Prostate gland (tissue), 2 donors: ENCODE data around the gene SPATA3. TPM values are rescaled to one million over a fixed set of nuclear protein-coding genes. Genes with fewer than 3 reads are reported as not detected.

Experiments used
- DNase-seq: peaks from one replicate; pipeline ENCODE4 v3.0.0-alpha.2; 2019; ENCODE audit warnings: low spot score
- H3K27ac ChIP-seq, 2 donors: fragments of 200-600 bp; sonication (generic); 2 replicates each; pipeline ENCODE4 v1.5.1; 2017 to 2019
- H3K27me3 ChIP-seq: fragments of 200-600 bp; sonication (generic); replicated peaks from 2 replicates; pipeline ENCODE4 v1.5.1; 2019; ENCODE audit not compliant: insufficient read depth
- H3K36me3 ChIP-seq, 2 donors: fragments of 200-600 bp; sonication (generic); 1 replicate in 1 of 2; 2 replicates in 1 of 2; pipeline versions ENCODE4 v1.5.1 to v1.8.1; 2017 to 2019
- H3K4me1 ChIP-seq: fragments of 200-600 bp; sonication (generic); replicated peaks from 2 replicates; pipeline ENCODE4 v1.5.1; 2019
- H3K4me3 ChIP-seq, 2 donors: fragments of 200-600 bp; sonication (generic); 2 replicates each; pipeline ENCODE4 v1.5.1; 2017 to 2019
- H3K9me3 ChIP-seq: fragments of 200-600 bp; sonication (generic); 2 replicates; pipeline ENCODE4 v1.5.1; 2017
- POLR2A ChIP-seq: fragments of 450-650 bp; IDR thresholded peaks from one replicate; pipeline ENCODE4 v1.6.1; 2016; ENCODE audit warnings: antibody characterized with exemption, mild to moderate bottlenecking
- POLR2AphosphoS5 ChIP-seq: sonication (generic); formaldehyde crosslinking; IDR thresholded peaks from one replicate; pipeline ENCODE4 v1.6.1; 2017; ENCODE audit warnings: antibody characterized with exemption
- WGBS: methylation state at CpG from one replicate; pipeline ENCODE4 v1.1.5; 2018; 5-methylcytosine and 5-hydroxymethylcytosine counted together
- intact Hi-C: fragments of 100-400 bp; cut with DNase I; formaldehyde crosslinking; loops from one replicate; pipeline ENCODE4 v1.14.2; 2022
- total RNA-seq, 2 donors: library from RNA; depleted of rRNA; stranded (reverse); fragments of >200 nt; gene quantifications; one replicate each; pipeline ENCODE4 v1.1.0, GENCODE V29; 2016
- TF ChIP-seq, protein P1 (sequence below), 4 experiments: fragments of 200-600 bp in 2 of 4; fragments of 450-650 bp in 2 of 4; sonication (generic) in 2 of 4; IDR thresholded peaks; 1 replicate in 3 of 4; 2 replicates in 1 of 4; pipeline ENCODE4 v1.5.1; 2016 to 2019; ENCODE audit warnings: antibody characterized with exemption in 4 of 4, mild to moderate bottlenecking in 2 of 4, moderate library complexity in 2 of 4

Gene SPATA3
- total RNA-seq, 2 donors from 2014 or later: 1.8 TPM; not detected in 1

DNA sequence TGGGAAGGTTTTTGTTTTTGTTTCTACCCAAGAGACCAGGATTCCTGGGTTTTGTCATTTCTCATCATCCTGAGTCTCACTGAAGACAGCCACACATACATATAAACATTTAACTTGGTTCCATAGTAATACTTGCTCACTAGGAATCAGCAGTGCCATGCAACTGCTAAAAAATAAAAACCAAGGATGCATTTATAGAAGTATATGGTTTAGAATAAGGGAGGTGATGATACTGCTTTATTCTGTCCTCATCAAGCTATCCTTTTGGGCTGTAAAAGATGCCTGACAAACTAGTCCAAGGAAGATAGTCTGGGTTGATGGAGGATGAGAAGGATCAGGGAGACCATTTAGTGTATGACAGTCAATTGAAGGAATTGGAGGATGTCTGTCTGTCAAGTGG lies 740 bp downstream of the SPATA3 start:
- intact Hi-C loops: no loop called here
- no peak overlapping the region for H3K27ac ChIP-seq
- no peaks in the 10 kb centered on the region for H3K36me3 ChIP-seq
- no peaks in the 10 kb centered on the region for H3K27me3 ChIP-seq
- DNase-seq: no peak
- no peaks in the 10 kb centered on the region for H3K4me1 ChIP-seq
- no peak overlapping the region for H3K4me3 ChIP-seq
- no peaks in the 10 kb centered on the region for H3K9me3 ChIP-seq
- TF ChIP-seq, protein P1, sequence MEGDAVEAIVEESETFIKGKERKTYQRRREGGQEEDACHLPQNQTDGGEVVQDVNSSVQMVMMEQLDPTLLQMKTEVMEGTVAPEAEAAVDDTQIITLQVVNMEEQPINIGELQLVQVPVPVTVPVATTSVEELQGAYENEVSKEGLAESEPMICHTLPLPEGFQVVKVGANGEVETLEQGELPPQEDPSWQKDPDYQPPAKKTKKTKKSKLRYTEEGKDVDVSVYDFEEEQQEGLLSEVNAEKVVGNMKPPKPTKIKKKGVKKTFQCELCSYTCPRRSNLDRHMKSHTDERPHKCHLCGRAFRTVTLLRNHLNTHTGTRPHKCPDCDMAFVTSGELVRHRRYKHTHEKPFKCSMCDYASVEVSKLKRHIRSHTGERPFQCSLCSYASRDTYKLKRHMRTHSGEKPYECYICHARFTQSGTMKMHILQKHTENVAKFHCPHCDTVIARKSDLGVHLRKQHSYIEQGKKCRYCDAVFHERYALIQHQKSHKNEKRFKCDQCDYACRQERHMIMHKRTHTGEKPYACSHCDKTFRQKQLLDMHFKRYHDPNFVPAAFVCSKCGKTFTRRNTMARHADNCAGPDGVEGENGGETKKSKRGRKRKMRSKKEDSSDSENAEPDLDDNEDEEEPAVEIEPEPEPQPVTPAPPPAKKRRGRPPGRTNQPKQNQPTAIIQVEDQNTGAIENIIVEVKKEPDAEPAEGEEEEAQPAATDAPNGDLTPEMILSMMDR (IDR thresholded peaks at IDR 0.05): no peak
- TF ChIP-seq POLR2AphosphoS5 (no peak), POLR2A (no peak)

DNA sequence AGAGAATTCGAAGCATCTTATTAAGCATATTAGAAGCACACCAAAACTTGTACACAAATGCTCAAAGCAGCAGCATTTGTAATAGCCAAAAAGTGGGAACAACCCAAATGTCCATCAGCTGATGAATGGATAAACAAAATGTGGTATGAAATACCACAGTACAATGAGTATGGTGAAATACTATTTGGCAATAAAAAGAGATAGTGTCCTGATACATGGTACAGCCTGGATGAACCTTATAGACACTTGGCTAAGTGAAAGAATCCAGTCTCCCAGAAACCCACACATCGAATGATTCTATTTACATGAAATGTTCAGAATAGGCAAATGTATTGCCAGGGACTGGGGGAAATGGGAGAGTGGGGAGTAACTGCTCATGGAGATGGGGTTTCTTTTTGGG lies 3.0 kb downstream of the SPATA3 start:
- H3K27me3 ChIP-seq: no peaks in the 10 kb centered on the region
- no peak overlapping the region for H3K27ac ChIP-seq
- DNase-seq: no peak
- 98% methylated on average over 2 of the region's 2 CpGs for WGBS
- intact Hi-C loops: no loop called here
- no peaks in the 10 kb centered on the region for H3K36me3 ChIP-seq
- no peak overlapping the region for H3K4me3 ChIP-seq
- no peaks in the 10 kb centered on the region for H3K9me3 ChIP-seq
- no peak for TF ChIP-seq POLR2AphosphoS5
- no peak for TF ChIP-seq POLR2A
- TF ChIP-seq, protein P1 (IDR thresholded peaks at IDR 0.05): no peak
- no peaks in the 10 kb centered on the region for H3K4me1 ChIP-seq

- no peaks in the 10 kb centered on the region for H3K27me3 ChIP-seq
- H3K27ac ChIP-seq: no peak overlapping the region
- TF ChIP-seq, protein P1 (IDR thresholded peaks at IDR 0.05): no peak
- no peak for TF ChIP-seq POLR2A
- TF ChIP-seq POLR2AphosphoS5: no peak
- H3K4me3 ChIP-seq: no peak overlapping the region
- H3K9me3 ChIP-seq: no peaks in the 10 kb centered on the region
- no peaks in the 10 kb centered on the region for H3K36me3 ChIP-seq
- intact Hi-C loops: no loop called here
- H3K4me1 ChIP-seq: no peaks in the 10 kb centered on the region
- DNase-seq: no peak
- WGBS: 69% methylated on average over 4 of the region's 4 CpGs
These were observed 3.6 kb downstream of the SPATA3 start for GRCh38 chr2:230999477-230999876.

DNA sequence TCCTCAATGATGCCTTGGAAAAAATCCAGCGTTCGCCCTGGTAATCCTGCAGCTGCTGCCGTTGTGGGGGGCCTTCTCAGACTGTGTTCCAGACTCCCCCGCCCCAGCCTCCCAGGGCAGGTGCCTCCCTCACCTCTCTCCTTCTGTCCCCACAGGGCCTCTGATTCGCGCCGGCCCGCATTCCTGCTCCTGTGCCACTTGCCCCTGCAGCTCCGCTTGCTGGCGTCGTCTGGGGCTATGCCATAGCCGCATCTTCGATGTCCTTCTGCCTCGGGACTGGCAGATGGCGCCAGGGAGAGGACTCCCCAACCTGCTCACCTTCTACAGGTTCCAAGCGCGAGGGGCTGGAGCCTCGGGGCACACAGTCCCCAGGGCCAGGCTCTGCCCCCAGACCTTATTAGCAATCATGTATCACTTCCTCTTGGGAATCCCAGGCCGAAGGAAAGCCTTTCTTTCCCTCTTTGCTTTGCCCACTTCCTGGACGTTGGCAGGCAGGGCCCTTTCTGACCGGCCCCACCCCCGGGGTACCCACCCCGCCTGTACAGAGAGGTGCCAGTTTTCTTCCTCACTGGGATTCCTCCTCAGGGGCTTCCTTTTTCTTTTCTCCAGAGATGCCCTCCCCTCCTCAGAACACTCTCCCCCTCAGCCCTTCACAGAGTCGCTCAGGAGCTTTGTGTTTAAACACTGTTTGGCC lies 4.4 kb downstream of the SPATA3 start:
- DNase-seq: no peak
- Histone ChIP-seq H3K4me3 (no peak overlapping the region), H3K27me3 (no peaks in the 10 kb centered on the region), H3K4me1 (no peaks in the 10 kb centered on the region), H3K9me3 (no peaks in the 10 kb centered on the region), H3K27ac (no peak overlapping the region), H3K36me3 (no peaks in the 10 kb centered on the region)
- TF ChIP-seq POLR2AphosphoS5 (no peak), POLR2A (no peak)
- TF ChIP-seq, protein P1 (IDR thresholded peaks at IDR 0.05): no peak
- intact Hi-C loops: no loop called here
- 51% methylated on average over 24 of the region's 24 CpGs for WGBS

- TF ChIP-seq, protein P1 (IDR thresholded peaks at IDR 0.05): no peak
- TF ChIP-seq POLR2AphosphoS5 (no peak), POLR2A (no peak)
- Histone ChIP-seq H3K27ac (no peak overlapping the region), H3K4me3 (no peak overlapping the region), H3K4me1 (no peaks in the 10 kb centered on the region), H3K9me3 (no peaks in the 10 kb centered on the region), H3K36me3 (no peaks in the 10 kb centered on the region), H3K27me3 (no peaks in the 10 kb centered on the region)
- DNase-seq: no peak
- 82% methylated on average over 7 of the region's 7 CpGs for WGBS
- intact Hi-C loops: no loop called here
These were observed 5.1 kb downstream of the SPATA3 start for GRCh38 chr2:231001036-231001435.
